COLO668 (cell line): Measurements from ENCODE around the gene SPAG16.
A peak's percentile ranks its signal among the peaks of the same experiment; 100 is the strongest.

Source experiments
- DNase-seq: peaks from one replicate; lab custom pipeline; 2025; ENCODE audit not compliant: unreplicated experiment; lab: John Stamatoyannopoulos, UW

SPAG16 gene

GRCh38 chr2:214139630-214140284 lies 855.5 kb downstream of the SPAG16 start:
- DNase-seq = no peak

GRCh38 chr2:214156971-214157370 lies 872.7 kb downstream of the SPAG16 start:
- no peak for DNase-seq

GRCh38 chr2:214158851-214159250 lies 874.6 kb downstream of the SPAG16 start:
- no peak for DNase-seq

- DNase-seq = no peak
Measured at GRCh38 chr2:214169281-214169680, 885.0 kb downstream of the SPAG16 start.

GRCh38 chr2:214169736-214170135 lies 885.5 kb downstream of the SPAG16 start:
- DNase-seq = no peak

GRCh38 chr2:214174563-214174962 lies 890.3 kb downstream of the SPAG16 start:
- no peak for DNase-seq

- no peak for DNase-seq
Measured at GRCh38 chr2:214180071-214180470, 895.8 kb downstream of the SPAG16 start.

- DNase-seq = no peak
Measured at GRCh38 chr2:214180686-214181085, 896.4 kb downstream of the SPAG16 start.

- no peak for DNase-seq
Measured at GRCh38 chr2:214184461-214184860, 900.2 kb downstream of the SPAG16 start.

- DNase-seq = peak; percentile 9
Measured at GRCh38 chr2:214185546-214185945, 901.3 kb downstream of the SPAG16 start.

GRCh38 chr2:214192711-214193110 lies 908.4 kb downstream of the SPAG16 start:
- no peak for DNase-seq

- DNase-seq = no peak
Measured at GRCh38 chr2:214193943-214194342, 909.7 kb downstream of the SPAG16 start.

- no peak for DNase-seq
Measured at GRCh38 chr2:214196260-214196659, 912.0 kb downstream of the SPAG16 start.

- DNase-seq = no peak
Measured at GRCh38 chr2:214201892-214202291, 917.6 kb downstream of the SPAG16 start.

- DNase-seq = no peak
Measured at GRCh38 chr2:214203214-214203613, 919.0 kb downstream of the SPAG16 start.

GRCh38 chr2:214203744-214204289 lies 919.6 kb downstream of the SPAG16 start:
- no peak for DNase-seq

- DNase-seq = no peak
Measured at GRCh38 chr2:214215107-214215506, 930.8 kb downstream of the SPAG16 start.

- no peak for DNase-seq
Measured at GRCh38 chr2:214217136-214217535, 932.9 kb downstream of the SPAG16 start.

- DNase-seq = no peak
Measured at GRCh38 chr2:214217599-214217998, 933.3 kb downstream of the SPAG16 start.

GRCh38 chr2:214220251-214220650 lies 936.0 kb downstream of the SPAG16 start:
- DNase-seq = no peak

GRCh38 chr2:214226061-214226460 lies 941.8 kb downstream of the SPAG16 start:
- no peak for DNase-seq

GRCh38 chr2:214232271-214232670 lies 948.0 kb downstream of the SPAG16 start:
- no peak for DNase-seq

- DNase-seq = no peak
Measured at GRCh38 chr2:214233164-214233563, 948.9 kb downstream of the SPAG16 start.
